Coronary artery (tissue), 2 donors: ENCODE measurements around the gene CACNA2D3.

Source experiments
- DNase-seq: peaks from one replicate; pipeline ENCODE4 v3.0.0-alpha.2; 2017; ENCODE audit warnings: low spot score
- H3K27ac ChIP-seq, 2 donors: fragments of 200-600 bp; sonication (generic); one replicate each; pipeline ENCODE4 v1.5.1; 2016 to 2019
- H3K4me3 ChIP-seq: fragments of 200-600 bp; sonication (generic); 2 replicates; pipeline ENCODE4 v1.5.1; 2016; ENCODE audit warnings: mild to moderate bottlenecking, moderate library complexity
- TF ChIP-seq, protein P1 (sequence below): fragments of 200-600 bp; sonication (generic); IDR thresholded peaks from one replicate; pipeline ENCODE4 v1.5.1; 2019; ENCODE audit warnings: antibody characterized with exemption

The CACNA2D3 gene

DNA sequence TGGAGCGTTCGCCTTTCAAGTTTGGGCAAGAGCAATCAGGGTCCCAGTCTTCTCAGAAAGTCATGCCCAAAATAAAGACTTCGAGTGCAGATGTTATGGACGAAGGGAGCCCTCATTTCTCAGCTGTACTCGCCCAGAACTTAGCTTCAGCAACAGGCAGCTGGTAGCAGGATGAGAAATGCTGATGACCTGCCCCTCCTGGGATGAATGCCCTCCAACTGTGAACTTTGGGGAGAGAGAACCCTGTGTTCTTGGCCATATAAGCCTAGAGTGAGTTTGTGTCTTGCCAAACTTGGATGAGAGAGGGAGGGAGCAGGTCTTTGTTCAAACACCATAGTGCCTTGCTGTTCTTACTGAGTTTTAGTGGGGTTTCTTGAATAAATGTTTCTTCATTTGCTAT lies 405.2 kb downstream of the CACNA2D3 start:
- Histone ChIP-seq H3K4me3 (no peak overlapping the region), H3K27ac (no peak overlapping the region)
- TF ChIP-seq, protein P1, sequence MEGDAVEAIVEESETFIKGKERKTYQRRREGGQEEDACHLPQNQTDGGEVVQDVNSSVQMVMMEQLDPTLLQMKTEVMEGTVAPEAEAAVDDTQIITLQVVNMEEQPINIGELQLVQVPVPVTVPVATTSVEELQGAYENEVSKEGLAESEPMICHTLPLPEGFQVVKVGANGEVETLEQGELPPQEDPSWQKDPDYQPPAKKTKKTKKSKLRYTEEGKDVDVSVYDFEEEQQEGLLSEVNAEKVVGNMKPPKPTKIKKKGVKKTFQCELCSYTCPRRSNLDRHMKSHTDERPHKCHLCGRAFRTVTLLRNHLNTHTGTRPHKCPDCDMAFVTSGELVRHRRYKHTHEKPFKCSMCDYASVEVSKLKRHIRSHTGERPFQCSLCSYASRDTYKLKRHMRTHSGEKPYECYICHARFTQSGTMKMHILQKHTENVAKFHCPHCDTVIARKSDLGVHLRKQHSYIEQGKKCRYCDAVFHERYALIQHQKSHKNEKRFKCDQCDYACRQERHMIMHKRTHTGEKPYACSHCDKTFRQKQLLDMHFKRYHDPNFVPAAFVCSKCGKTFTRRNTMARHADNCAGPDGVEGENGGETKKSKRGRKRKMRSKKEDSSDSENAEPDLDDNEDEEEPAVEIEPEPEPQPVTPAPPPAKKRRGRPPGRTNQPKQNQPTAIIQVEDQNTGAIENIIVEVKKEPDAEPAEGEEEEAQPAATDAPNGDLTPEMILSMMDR, result no peak
- no peak for DNase-seq

- TF ChIP-seq, protein P1, result no peak
- H3K27ac ChIP-seq, result no peak overlapping the region
- no peak overlapping the region for H3K4me3 ChIP-seq
- no peak for DNase-seq
Observed at GRCh38 chr3:54527953-54528352, 405.6 kb downstream of the CACNA2D3 start.

DNA sequence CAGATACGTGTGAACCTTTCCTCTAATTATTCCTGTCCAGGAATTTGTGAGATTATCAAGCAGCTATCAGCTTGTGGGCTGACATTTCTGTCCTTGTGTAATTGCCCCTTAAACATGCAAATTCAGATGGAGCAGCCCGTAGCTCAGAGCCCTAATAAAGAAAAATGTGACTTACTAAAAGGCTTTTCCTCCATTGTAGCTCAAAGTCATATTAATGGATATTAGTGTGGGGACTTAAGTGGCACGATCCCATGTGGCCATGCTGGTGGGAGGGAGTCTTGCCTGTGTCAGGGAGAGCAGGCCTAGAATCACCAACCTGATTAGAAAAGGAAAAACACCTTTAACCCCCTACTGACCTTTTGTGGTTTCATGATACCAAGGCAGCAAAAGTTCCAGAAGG lies 406.3 kb downstream of the CACNA2D3 start:
- H3K27ac ChIP-seq, result no peak overlapping the region
- TF ChIP-seq, protein P1, result no peak

GRCh38 chr3:54530091-54530490 lies 407.7 kb downstream of the CACNA2D3 start:
- TF ChIP-seq, protein P1, result no peak
- Histone ChIP-seq H3K4me3 (no peak overlapping the region), H3K27ac (no peak overlapping the region)
- DNase-seq, result no peak

More for the DNA sequence above, 406.3 kb downstream of the CACNA2D3 start:
- no peak for DNase-seq
- H3K4me3 ChIP-seq, result no peak overlapping the region

DNA sequence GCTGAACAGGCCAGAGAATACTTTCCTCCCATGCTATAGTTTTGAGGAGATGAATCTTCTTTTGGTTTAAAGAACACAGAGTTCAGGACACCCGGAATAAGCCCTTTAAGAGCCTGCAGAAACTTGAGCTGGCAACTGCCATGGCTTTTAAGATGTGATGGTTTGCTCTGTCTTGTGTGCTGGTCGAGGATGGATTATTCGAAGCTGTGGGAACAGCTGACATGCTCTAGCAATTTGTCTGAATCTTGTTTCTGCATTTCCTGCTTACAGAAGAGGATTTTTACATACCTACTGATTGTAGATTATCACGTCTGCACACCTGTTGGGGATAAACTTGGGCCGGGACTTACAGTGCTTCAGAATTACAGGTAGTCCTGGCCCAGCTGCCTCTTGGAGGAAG lies 408.6 kb downstream of the CACNA2D3 start:
- TF ChIP-seq, protein P1, result no peak
- DNase-seq, result no peak
- Histone ChIP-seq H3K4me3 (no peak overlapping the region), H3K27ac (no peak overlapping the region)

DNA sequence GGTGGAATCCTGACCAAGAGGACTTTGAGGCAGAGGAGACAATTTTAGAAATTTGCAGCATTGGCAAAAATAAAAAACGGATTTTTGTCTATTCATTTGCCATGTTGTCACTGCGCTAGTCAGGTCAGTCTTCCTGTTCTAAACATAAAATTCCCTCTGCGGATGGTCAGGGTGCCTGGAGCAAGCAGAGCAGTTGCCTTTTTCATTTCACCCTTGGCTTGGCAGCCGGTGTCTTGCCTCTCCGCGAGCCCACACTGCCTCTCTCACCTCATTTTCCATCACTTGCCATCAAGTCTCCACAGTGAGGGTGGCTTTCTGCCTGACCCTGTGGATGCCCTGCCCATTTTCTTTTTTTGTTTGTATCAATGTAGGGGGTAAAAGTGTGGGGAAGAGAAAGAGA lies 409.4 kb downstream of the CACNA2D3 start:
- Histone ChIP-seq H3K27ac (no peak overlapping the region), H3K4me3 (no peak overlapping the region)
- no peak for DNase-seq
- TF ChIP-seq, protein P1, result no peak

- H3K4me3 ChIP-seq, result no peak overlapping the region
- no peak overlapping the region for H3K27ac ChIP-seq
- no peak for DNase-seq
- TF ChIP-seq, protein P1, result no peak
Observed at GRCh38 chr3:54533856-54534255, 411.5 kb downstream of the CACNA2D3 start.
